HG03558 (cell line): ENCODE results near the gene VTN.

Experiments used
- ATAC-seq: cut with Tn5 transposase; IDR thresholded peaks from one replicate; pipeline ENCODE4 v1.9.1; 2021; ENCODE audit warnings: moderate number of reproducible peaks; ENCODE audit not compliant: unreplicated experiment; ENCODE audit errors: extremely low read depth

Gene VTN

GRCh38 chr17:28327031-28327607 is 43.0 kb downstream of the VTN start:
- ATAC-seq: no peak

- ATAC-seq: no peak
Observed at GRCh38 chr17:28326114-28326513, 44.0 kb downstream of the VTN start.

GRCh38 chr17:28325211-28325610 is 44.9 kb downstream of the VTN start:
- ATAC-seq: no peak

- ATAC-seq: no peak
Observed at GRCh38 chr17:28324781-28325180, 45.3 kb downstream of the VTN start.

- no peak for ATAC-seq
Observed at GRCh38 chr17:28324267-28324745, 45.8 kb downstream of the VTN start.

- no peak for ATAC-seq
Observed at GRCh38 chr17:28320215-28321061, 49.7 kb downstream of the VTN start.

- ATAC-seq: no peak
Observed at GRCh38 chr17:28319598-28319935, 50.5 kb downstream of the VTN start.

- ATAC-seq: peak; percentile 92
Observed at GRCh38 chr17:28318759-28319597, 51.1 kb downstream of the VTN start, which contains the start of gene TMEM97. TMEM97 (plus strand) TSS chr17:28319200; CDS start chr17:28319240, 40 bp downstream.

GRCh38 chr17:28317966-28318758 is 51.9 kb downstream of the VTN start:
- ATAC-seq: no peak
